H1 (cell line): ENCODE measurements around the gene PCP4L1. TPM values are rescaled to one million over a fixed set of nuclear protein-coding genes. Genes with fewer than 3 reads are reported as not detected.

Experiments used
- CTCF ChIA-PET: fragments of 300-600 bp; sonication (Branson Sonifier 250); formaldehyde crosslinking; loops from one replicate; lab custom pipeline; 2021; ENCODE audit not compliant: partially characterized antibody; lab: Charles Lee
- POLR2A ChIA-PET: fragments of 300-600 bp; sonication (Branson Sonifier 250); formaldehyde crosslinking; loops from one replicate; lab custom pipeline; 2021; ENCODE audit warnings: inconsistent platforms; ENCODE audit not compliant: partially characterized antibody; lab: Charles Lee
- DNase-seq, 2 experiments: peaks; one replicate each; pipeline versions ENCODE4 v3.0.0 to v3.0.0-alpha.2; 2010 to 2022; ENCODE audit warnings: low spot score in 2 of 2, low read depth in 1 of 2, mixed read lengths in 1 of 2
- FAIRE-seq: peaks from 2 replicates; lab custom pipeline; 2011; peaks lifted over from hg19 to GRCh38; lab: Jason Lieb, UNC
- H2AFZ ChIP-seq: 2 replicates; pipeline ENCODE4 v1.8.1; 2012; ENCODE audit warnings: low read length, inconsistent platforms
- H2AK5ac ChIP-seq: 2 replicates; pipeline ENCODE4 v1.6.1; 2013; ENCODE audit warnings: low read depth, low read length
- H2BK120ac ChIP-seq: replicated peaks from 2 replicates; pipeline ENCODE3; 2013; ENCODE audit warnings: low read depth, low read length, inconsistent platforms
- H2BK12ac ChIP-seq: 2 replicates; pipeline ENCODE4 v1.6.1; 2013; ENCODE audit warnings: low read depth, low read length
- H2BK15ac ChIP-seq: 2 replicates; pipeline ENCODE4 v1.6.1; 2013; ENCODE audit warnings: low read length
- H2BK20ac ChIP-seq: 2 replicates; pipeline ENCODE4 v1.6.1; 2013; ENCODE audit warnings: low read length
- H2BK5ac ChIP-seq: 2 replicates; pipeline ENCODE4 v1.6.1; 2013; ENCODE audit warnings: low read depth, low read length
- H3K14ac ChIP-seq: 2 replicates; pipeline ENCODE4 v1.6.1; 2013; ENCODE audit warnings: inconsistent platforms; ENCODE audit not compliant: insufficient read length
- H3K18ac ChIP-seq: 2 replicates; pipeline ENCODE4 v1.6.1; 2013; ENCODE audit warnings: low read length; ENCODE audit errors: extremely low read depth
- H3K23ac ChIP-seq: 2 replicates; pipeline ENCODE4 v1.6.1; 2013; ENCODE audit warnings: inconsistent platforms; ENCODE audit not compliant: insufficient read length
- H3K23me2 ChIP-seq: 2 replicates; pipeline ENCODE4 v1.6.1; 2013; ENCODE audit warnings: low read depth, low read length
- H3K27ac ChIP-seq: 2 replicates; pipeline ENCODE4 v1.6.1; 2011; ENCODE audit warnings: low read depth, low read length, inconsistent platforms
- H3K27me3 ChIP-seq, 4 experiments: replicated peaks in 1 of 4; 1 replicate in 1 of 4; 2 replicates in 3 of 4; pipeline versions ENCODE4 v1.6.1 to v1.8.1; 2011 to 2013; ENCODE audit warnings: low read length in 3 of 4, mild to moderate bottlenecking in 3 of 4, inconsistent platforms in 2 of 4, mixed read lengths in 2 of 4, moderate library complexity in 1 of 4; ENCODE audit not compliant: control insufficient read depth in 3 of 4, insufficient read depth in 3 of 4; ENCODE audit errors: extremely low read depth in 1 of 4
- H3K36me3 ChIP-seq, 4 experiments: 2 replicates each; pipeline versions ENCODE4 v1.6.1 to v1.8.1; 2011 to 2013; ENCODE audit warnings: mild to moderate bottlenecking in 4 of 4, low read length in 3 of 4, moderate library complexity in 2 of 4, control low read depth in 1 of 4, inconsistent platforms in 1 of 4; ENCODE audit not compliant: insufficient read depth in 4 of 4, control insufficient read depth in 2 of 4
- H3K4ac ChIP-seq: replicated peaks from 2 replicates; pipeline ENCODE3; 2013; ENCODE audit warnings: low read length, low read depth, mixed read lengths, inconsistent platforms; ENCODE audit not compliant: insufficient read length
- H3K4me1 ChIP-seq, 4 experiments: replicated peaks in 1 of 4; 1 replicate in 1 of 4; 2 replicates in 3 of 4; pipeline versions ENCODE4 v1.6.1 to v1.8.1; 2011 to 2013; ENCODE audit warnings: low read length in 3 of 4, inconsistent platforms in 2 of 4, mixed read lengths in 1 of 4; ENCODE audit not compliant: insufficient read depth in 4 of 4, control insufficient read depth in 3 of 4
- H3K4me2 ChIP-seq, 2 experiments: 2 replicates each; pipeline versions ENCODE4 v1.6.1 to v1.8.1; 2011 to 2013; ENCODE audit warnings: low read depth in 2 of 2, low read length in 2 of 2, control low read depth in 1 of 2, inconsistent platforms in 1 of 2, mild to moderate bottlenecking in 1 of 2; ENCODE audit not compliant: insufficient read depth in 1 of 2
- H3K4me3 ChIP-seq, 4 experiments: fragments of 200-600, 300-600 bp in 1 of 4; sonication (generic), shearing (Covaris generic), sonication (Bioruptor Twin) in 1 of 4; 2 replicates each; pipeline versions ENCODE4 v1.5.1 to v1.8.1; 2011 to 2016; ENCODE audit warnings: low read length in 4 of 4, low read depth in 3 of 4, control low read depth in 2 of 4, inconsistent platforms in 2 of 4, mild to moderate bottlenecking in 2 of 4, mixed read lengths in 1 of 4, moderate library complexity in 1 of 4; ENCODE audit not compliant: insufficient read depth in 2 of 4; ENCODE audit errors: extremely low read depth in 1 of 4
- H3K56ac ChIP-seq: replicated peaks from 2 replicates; pipeline ENCODE3; 2013; ENCODE audit warnings: low read depth, mild to moderate bottlenecking, mixed read lengths, low read length, inconsistent platforms; ENCODE audit not compliant: insufficient read length
- H3K79me1 ChIP-seq: 2 replicates; pipeline ENCODE4 v1.6.1; 2013; ENCODE audit warnings: low read depth, low read length, control low read depth
- H3K79me2 ChIP-seq, 2 experiments: 2 replicates each; pipeline versions ENCODE4 v1.6.1 to v1.8.1; 2012 to 2013; ENCODE audit warnings: low read length in 2 of 2, mild to moderate bottlenecking in 2 of 2, inconsistent platforms in 1 of 2; ENCODE audit not compliant: insufficient read depth in 2 of 2, control insufficient read depth in 1 of 2
- H3K9ac ChIP-seq, 4 experiments: replicated peaks in 1 of 4; 1 replicate in 1 of 4; 2 replicates in 3 of 4; pipeline versions ENCODE4 v1.6.1 to v1.8.1; 2011 to 2013; ENCODE audit warnings: low read depth in 3 of 4, low read length in 3 of 4, control low read depth in 2 of 4, mild to moderate bottlenecking in 2 of 4, moderate library complexity in 2 of 4, inconsistent platforms in 1 of 4; ENCODE audit errors: extremely low read depth in 1 of 4
- H3K9me3 ChIP-seq, 2 experiments: 2 replicates each; pipeline versions ENCODE4 v1.6.1 to v1.8.1; 2012 to 2013; ENCODE audit warnings: mild to moderate bottlenecking in 2 of 2, moderate library complexity in 2 of 2, control low read depth in 1 of 2, inconsistent platforms in 1 of 2, low read depth in 1 of 2, low read length in 1 of 2, mixed read lengths in 1 of 2; ENCODE audit not compliant: insufficient read depth in 2 of 2
- H4K20me1 ChIP-seq, 2 experiments: replicated peaks in 1 of 2; 2 replicates each; pipeline versions ENCODE3 to v1.8.1; 2011 to 2013; ENCODE audit warnings: inconsistent platforms in 2 of 2, low read length in 2 of 2, mild to moderate bottlenecking in 1 of 2; ENCODE audit not compliant: insufficient read depth in 2 of 2, control insufficient read depth in 1 of 2
- H4K5ac ChIP-seq: 2 replicates; pipeline ENCODE4 v1.6.1; 2013; ENCODE audit warnings: low read length, low read depth, mixed read lengths, inconsistent platforms; ENCODE audit not compliant: insufficient read length
- H4K8ac ChIP-seq: 2 replicates; pipeline ENCODE4 v1.8.0; 2013; ENCODE audit warnings: mild to moderate bottlenecking, moderate library complexity, low read length, inconsistent platforms; ENCODE audit not compliant: insufficient read depth; ENCODE audit errors: extremely low read depth
- H4K91ac ChIP-seq: replicated peaks from 2 replicates; pipeline ENCODE3; 2013; ENCODE audit warnings: low read length, mixed read lengths, inconsistent platforms; ENCODE audit not compliant: insufficient read length
- CREB1 ChIP-seq: IDR thresholded peaks from 2 replicates; pipeline ENCODE4 v1.6.1; 2012; ENCODE audit warnings: inconsistent platforms
- EP300 ChIP-seq, 2 experiments: IDR thresholded peaks; 1 replicate in 1 of 2; 2 replicates in 1 of 2; pipeline ENCODE4 v1.6.1; 2011 to 2012; ENCODE audit warnings: low read depth in 2 of 2, low read length in 2 of 2, mild to moderate bottlenecking in 2 of 2, borderline replicate concordance in 1 of 2, inconsistent platforms in 1 of 2, moderate library complexity in 1 of 2
- WGBS, 2 experiments: shearing (Covaris generic) in 1 of 2; methylation state at CpG; one replicate each; pipeline versions ENCODE4 v1.1.6 to v1.1.7; 2013 to 2015; ENCODE audit warnings: low lambda C conversion rate in 2 of 2, mixed read lengths in 2 of 2, inconsistent platforms in 1 of 2, low coverage in 1 of 2, missing lambda C conversion rate in 1 of 2; ENCODE audit not compliant: insufficient replicate concordance in 2 of 2, insufficient coverage in 1 of 2, insufficient read length in 1 of 2; ENCODE audit errors: extremely low coverage in 1 of 2, missing lambda C conversion rate in 1 of 2; 5-methylcytosine and 5-hydroxymethylcytosine counted together
- polyA plus RNA-seq, 7 experiments: library from polyadenylated mRNA; depleted of rRNA in 3 of 7; stranded (reverse) in 5 of 7; unstranded in 2 of 7; fragments of >200 nt in 5 of 7; fragments of 200-250 nt in 2 of 7; gene quantifications; 1 replicate in 5 of 7; 2 replicates in 1 of 7; 4 replicates in 1 of 7; pipeline versions ENCODE4 v1.2.1 to v1.2.3, GENCODE V29; 2011 to 2013; ENCODE audit warnings: missing spikeins in 2 of 7, mixed read lengths in 2 of 7
- total RNA-seq: library from RNA; stranded (reverse); fragmentation: NEBNext Ultra II Directional; extraction: Animal tissue kit (Norgen Biotek cat#: 25700); gene quantifications from 2 replicates; pipeline ENCODE4 v1.2.1, GENCODE V29; 2021

PCP4L1 gene
- total and polyA plus RNA-seq, 2 of the 8 experiments (the other 6 are each of a cell fraction or from before 2014, with no cell fraction given): 0.41 to 1.0 TPM

DNA sequence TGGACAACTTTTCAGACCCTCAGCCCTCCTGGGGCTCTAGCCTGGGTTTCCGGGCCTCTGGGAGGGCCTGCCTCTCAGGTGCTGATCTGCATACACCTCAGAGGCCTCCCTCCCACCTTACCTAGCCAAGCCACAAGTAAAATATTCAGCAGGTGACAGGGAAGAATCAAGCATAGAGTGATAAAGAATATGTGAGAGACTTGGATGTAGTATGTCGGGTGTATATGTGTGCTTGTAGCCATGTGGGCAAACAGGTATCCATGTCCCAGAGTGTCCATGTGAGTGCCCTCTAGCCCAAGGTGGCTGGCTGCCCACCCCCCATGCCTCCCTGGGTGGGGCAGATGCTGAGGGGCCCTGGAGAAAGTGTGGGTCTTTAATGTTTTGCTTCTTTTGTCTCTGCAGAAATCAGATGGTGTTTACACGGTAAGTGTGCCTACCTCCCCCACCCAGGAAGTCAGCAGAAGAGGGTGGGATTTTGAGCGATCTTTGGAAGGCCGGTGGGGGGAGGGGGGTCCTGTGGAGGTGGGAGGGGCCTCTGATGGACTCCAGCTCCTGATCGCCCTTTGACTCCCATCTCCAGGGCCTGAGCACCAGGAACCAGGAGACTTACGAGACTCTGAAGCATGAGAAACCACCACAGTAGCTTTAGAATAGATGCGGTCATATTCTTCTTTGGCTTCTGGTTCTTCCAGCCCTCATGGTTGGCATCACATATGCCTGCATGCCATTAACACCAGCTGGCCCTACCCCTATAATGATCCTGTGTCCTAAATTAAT is 40.1 kb upstream of the PCP4L1 start:
- Histone ChIP-seq H3K4me1 (peaks cover 0 to 13% (median 0%) of the 10 kb centered on the region in 4 experiments; a peak in 3 of 7 replicates), H3K9me3 (no peaks in the 10 kb centered on the region), H3K4me3 (no peak overlapping the region), H4K20me1 (peaks cover 0 to 2% of the 10 kb centered on the region in 2 experiments), H4K5ac (no peak overlapping the region), H3K18ac (no peak overlapping the region), H3K36me3 (peaks cover 7 to 11% (median 9%) of the 10 kb centered on the region in 4 experiments; a peak in 7 of 8 replicates), H3K4me2 (peak overlapping the region in 1 of 2 experiments; percentile 8; a peak in 1 of 4 replicates), H2BK5ac (no peak overlapping the region; the same call in 1 of the 2 replicates), H3K27me3 (0 out of 7 replicates have a peak, but pooled peaks cover 0 to 2% (median 0%) of the 10 kb centered on the region in 4 experiments), H3K4ac (no peak overlapping the region), H2AK5ac (no peak overlapping the region), H2BK15ac (0 out of 2 replicates have a peak overlapping the region, but pooled peaks have one; percentile 61), H3K23ac (no peak overlapping the region), H3K9ac (no peak overlapping the region; a peak in 1 of 7 replicates), H3K23me2 (no peaks in the 10 kb centered on the region), H2BK12ac (no peak overlapping the region), H2BK120ac (no peak overlapping the region), H2AFZ (no peak overlapping the region), H3K14ac (no peak overlapping the region), H3K27ac (no peak overlapping the region), H3K56ac (no peak overlapping the region), H2BK20ac (no peak overlapping the region), H3K79me1 (no peaks in the 10 kb centered on the region), H4K8ac (no peak overlapping the region), H4K91ac (peak overlapping the region; percentile 56), H3K79me2 (no peaks in the 10 kb centered on the region)
- DNase-seq (no peak), FAIRE-seq (no peak)
- POLR2A ChIA-PET: interaction anchor here (1.1 to 9.9 kb wide), 4 partner anchors 11 to 19 kb away, joined by 3 to 82 read pairs (median 4); partner anchors contain the start of genes ADAMTS4 and NDUFS2
- CTCF ChIA-PET: interaction anchor here (1.4 to 23.7 kb wide), 8 partner anchors 10 to 164 kb away, joined by 3 to 427 read pairs (median 46); partner anchors contain the start of genes ADAMTS4, NDUFS2 and TOMM40L
- WGBS, 2 experiments: 86% methylated on average over 7 of the region's 8 CpGs; no CpG with 5 or more reads in 1 of the 2 experiments
- TF ChIP-seq CREB1 (no peak), EP300 (IDR thresholded peaks at IDR 0.05; ENCODE audit: borderline replicate concordance in 1 of 2, low read depth in 2 of 2, low read length in 2 of 2) (no peak)
